Hypothalamus (tissue), 51 donors: Measurements from ENCODE around the gene RNF121.
A peak's percentile ranks its signal among the peaks of the same experiment; 100 is the strongest.

Experiments
- DNase-seq, 51 donors: peaks; one replicate each; lab custom pipeline; 2025; lab: John Stamatoyannopoulos, UW

RNF121 gene

DNA sequence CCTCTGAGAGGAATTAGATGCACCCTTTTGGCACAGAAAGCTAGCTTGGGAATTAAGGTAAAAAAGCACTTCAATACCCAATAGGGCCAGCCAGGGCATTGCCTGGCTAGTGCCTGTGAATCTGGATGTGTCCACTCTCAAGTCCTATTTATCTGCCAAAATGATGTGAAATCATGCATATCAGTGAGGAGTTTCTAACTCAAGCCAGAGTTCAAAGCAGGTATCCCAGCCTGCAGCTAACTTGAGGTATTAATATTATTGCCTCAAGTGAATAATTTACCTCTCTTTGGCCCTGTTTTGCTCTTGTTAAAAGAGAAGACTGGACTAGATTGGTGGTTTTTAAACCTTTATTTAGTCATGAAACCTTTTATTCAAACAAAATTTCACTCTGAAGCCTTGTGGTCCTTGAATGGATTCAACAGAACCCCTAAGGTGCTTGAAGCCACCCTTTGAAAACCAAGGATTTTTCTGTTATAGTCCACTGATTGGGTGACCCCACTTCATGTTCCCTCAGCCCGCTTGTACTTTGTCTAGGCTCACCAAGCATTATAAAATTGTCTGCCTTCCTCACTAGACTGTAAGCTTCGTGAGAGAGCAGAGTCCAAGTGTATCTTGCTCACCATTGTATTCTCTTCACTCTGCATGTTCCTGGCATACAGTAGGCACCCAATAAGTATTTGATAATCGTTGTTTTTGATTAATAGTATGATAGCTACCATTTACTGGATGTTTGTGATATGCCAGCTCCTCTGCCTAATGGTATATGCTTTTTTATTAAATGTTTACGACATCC, 4.5 kb downstream of the RNF121 start:
- no peak for DNase-seq

DNA sequence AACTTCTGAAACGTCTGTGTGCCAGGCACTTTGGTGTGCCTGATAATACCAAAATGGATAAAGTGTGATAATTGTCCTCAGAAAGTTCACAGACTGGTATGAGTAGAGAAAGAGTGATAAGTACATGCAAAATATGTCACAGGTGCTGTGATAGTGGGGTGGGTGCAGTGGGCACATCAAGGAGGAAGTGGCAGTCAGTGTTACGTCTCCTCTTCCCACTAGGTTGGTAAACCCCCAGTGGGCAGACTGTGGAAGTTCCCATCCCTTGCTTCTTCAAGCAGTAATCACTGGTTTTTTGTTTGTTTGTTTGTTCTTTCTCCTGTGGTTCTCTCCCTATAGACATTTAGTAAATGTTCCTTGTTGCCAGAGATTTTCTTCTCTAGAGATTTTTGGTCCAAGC, 5.4 kb downstream of the RNF121 start:
- no peak for DNase-seq

GRCh38 chr11:71935338-71935925, 6.6 kb downstream of the RNF121 start:
- no peak for DNase-seq

- no peak for DNase-seq
Measured at GRCh38 chr11:71936825-71937224, 8.0 kb downstream of the RNF121 start.

GRCh38 chr11:71937826-71938225, 9.0 kb downstream of the RNF121 start:
- DNase-seq = peak in 3 of 51 donors; percentile 2 to 10 (median 8)

DNA sequence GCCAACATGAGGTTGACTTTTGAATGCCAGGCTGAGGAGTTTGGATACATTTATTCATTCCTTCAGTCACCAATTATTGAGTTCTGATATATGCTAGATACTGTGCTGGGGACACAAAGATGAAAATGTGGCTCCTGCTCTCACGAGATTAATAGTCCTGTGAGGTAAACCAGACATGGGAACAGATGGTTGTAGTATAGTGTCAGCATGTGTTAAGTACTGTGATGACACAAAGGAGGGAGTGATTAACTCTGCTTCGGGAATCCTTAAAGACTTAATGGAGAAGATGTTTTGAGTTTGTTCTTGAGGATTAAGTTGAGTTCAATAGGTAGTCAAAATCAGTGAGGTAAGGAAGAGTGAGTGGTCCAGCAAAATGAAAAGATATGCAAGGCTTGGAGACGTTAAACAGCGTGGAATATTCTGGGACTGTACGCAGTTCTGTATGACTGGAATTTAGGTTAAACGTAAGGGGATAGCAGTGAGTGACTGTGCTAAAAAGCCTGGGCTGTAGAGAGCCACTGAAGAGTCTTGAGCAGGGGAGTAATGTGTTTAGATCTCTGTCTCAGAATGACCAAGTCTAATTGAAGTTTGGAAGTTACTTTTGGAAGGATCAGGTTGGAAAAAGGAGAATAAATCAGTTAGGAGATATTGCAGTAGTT, 11.8 kb downstream of the RNF121 start:
- DNase-seq = no peak

DNA sequence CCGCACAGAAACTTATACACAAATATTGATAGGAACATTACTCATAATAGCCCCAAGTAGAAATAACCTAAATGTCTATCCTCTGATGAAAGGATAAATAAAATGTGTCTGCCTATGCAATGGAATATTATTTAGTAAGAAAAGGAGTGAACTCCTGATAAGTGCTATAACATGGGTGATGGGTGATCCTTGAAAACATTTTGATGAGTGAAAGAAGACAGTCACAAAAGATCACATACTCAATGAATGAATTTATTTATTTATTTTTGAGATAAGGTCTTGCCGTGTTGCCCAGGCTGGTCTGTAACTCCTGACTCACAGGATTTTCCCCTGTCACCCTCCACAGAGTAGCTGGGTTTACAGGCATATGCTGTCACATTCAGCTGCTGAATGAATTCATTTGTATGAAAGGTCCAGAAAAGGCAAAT, 17.3 kb downstream of the RNF121 start:
- no peak for DNase-seq

GRCh38 chr11:71947498-71947897, 18.7 kb downstream of the RNF121 start:
- no peak for DNase-seq

GRCh38 chr11:71948314-71949027, 19.6 kb downstream of the RNF121 start:
- no peak for DNase-seq

DNA sequence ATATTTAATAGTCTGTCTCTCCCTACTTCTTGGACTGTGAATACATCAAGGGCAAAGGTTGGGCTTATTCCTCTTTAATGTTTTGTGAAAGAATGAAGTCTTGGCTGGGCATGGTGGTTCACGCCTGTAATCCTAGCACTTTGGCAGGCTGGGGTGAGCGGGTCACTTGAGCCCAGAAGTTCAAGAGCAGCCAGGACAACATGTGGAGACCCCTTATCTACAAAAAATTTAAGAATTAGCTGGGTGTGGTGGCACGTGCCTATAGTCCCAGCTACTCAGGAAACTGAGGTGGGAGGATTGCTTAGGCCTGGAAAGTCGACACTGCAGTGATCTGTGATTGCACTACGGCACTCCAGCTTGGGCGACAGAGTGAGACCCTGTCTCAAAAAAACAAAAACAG, 20.2 kb downstream of the RNF121 start:
- DNase-seq = no peak

DNA sequence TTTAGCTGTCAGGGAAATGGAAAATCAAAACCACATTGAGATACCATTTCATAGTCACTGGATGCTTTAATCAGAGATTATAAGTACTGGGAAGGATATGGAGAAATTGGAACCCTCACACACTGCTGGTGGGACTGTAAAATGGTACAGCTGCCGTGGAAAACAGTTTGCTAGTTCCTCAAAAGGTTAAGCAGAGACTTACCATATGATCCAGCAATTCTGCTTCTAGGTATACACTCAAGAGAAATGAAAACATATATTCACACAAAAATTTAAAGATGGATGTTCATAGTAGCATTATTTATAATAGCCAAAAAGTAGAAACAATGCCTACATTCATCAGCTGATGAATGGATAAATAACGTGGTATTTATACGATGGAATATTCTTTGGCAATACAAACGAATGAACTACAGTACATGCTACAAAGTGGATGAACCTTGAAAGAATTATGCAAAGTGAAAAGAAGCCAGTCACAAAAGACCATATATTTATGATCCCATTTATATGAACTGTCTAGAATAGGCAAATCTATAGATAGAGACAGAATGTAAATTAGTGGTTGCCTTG, 23.0 kb downstream of the RNF121 start:
- DNase-seq = no peak

GRCh38 chr11:71955898-71956456, 27.1 kb downstream of the RNF121 start:
- DNase-seq = no peak

GRCh38 chr11:71962428-71963038, 33.7 kb downstream of the RNF121 start:
- DNase-seq = no peak

DNA sequence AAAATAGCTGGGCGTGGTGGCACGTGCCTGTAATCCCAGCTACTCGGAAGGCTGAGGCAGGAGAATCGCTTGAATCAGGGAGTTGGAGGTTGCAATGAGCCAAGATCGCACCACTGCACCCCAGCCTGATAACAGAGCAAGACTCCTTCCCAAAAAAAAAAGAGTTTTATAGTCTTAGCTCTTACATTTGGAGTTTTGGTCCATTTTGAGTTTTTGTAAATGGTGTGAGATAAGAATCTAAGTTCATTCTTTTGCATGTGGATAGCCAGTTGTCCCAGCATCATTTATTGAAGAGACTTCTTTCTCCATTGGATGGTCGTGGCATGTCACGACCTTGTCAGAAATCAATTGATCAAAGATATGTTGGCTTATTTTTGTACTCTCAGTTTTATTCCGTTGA, 34.6 kb downstream of the RNF121 start:
- no peak for DNase-seq

DNA sequence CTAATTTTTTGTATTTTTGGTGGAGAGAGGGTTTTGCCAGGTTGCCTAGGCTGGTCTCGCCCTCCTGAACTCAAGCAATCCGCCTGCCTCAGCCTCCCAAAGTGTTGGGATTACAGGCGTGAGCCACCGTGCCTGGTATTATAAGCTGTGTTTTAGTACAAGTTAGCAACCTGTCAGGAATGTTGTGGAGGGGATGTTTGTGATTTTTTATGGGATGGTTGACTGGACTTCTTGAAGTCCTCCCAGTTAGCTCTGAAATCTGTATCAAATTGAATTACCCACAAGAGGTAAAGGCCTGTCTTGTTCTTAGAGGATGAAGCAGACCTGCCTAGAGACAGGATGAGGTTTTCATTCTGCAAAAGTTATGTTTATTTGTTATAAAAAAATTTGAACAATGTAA, 35.8 kb downstream of the RNF121 start:
- DNase-seq = no peak

DNA sequence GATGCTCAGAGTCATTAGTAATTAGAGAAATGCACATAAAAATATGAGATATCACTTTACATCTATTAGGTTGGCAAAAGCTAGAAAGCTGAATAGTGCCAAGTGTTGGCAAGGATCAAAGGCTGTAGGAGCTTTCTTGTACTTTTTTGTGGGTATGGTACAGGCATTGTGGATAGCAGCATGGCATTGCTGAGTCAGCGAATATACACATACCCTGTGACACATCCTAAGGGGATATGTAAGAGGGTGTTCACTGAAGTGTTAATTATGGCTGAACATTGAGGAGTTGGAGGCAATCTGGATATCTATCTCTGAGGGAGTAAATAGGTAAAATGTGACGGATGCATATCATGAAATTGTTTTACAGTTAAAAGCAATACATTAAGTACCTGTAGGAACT, 42.8 kb downstream of the RNF121 start:
- no peak for DNase-seq

- no peak for DNase-seq
Measured at GRCh38 chr11:71976551-71976950, 47.7 kb downstream of the RNF121 start.

- no peak for DNase-seq
Measured at GRCh38 chr11:71977090-71977489, 48.2 kb downstream of the RNF121 start.

GRCh38 chr11:71977743-71978418, 49.0 kb downstream of the RNF121 start:
- peak in 18 of 51 donors; percentile 17 to 74 (median 53) for DNase-seq

DNA sequence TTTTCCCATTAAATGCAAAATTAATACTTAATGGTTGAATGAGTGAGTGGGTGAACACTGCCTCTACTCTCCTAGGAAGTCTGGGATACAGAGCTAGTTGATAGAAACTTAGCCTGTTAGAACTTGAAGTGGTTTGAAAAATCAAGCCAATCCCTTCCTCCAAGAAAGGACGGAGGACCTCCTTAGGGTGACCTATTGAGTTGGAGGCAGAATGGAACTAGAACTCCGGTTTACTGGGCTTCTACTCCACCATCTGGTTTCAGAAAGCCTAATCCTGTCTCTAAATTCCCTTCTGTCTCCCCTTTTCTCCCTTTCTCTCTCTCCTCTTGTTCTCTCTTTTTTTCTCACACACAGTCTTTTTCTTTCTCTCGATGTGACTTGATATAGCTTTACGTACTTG, 50.2 kb downstream of the RNF121 start:
- DNase-seq = no peak
